Measurements from ENCODE around the gene SLC26A9. TPM values are rescaled to one million over a fixed set of nuclear protein-coding genes. Genes with fewer than 3 reads are reported as not detected.
A peak's percentile ranks its signal among the peaks of the same experiment; 100 is the strongest.

SLC26A9 gene
- total and polyA plus RNA-seq, 2 experiments from 2014 or later: not detected

DNA sequence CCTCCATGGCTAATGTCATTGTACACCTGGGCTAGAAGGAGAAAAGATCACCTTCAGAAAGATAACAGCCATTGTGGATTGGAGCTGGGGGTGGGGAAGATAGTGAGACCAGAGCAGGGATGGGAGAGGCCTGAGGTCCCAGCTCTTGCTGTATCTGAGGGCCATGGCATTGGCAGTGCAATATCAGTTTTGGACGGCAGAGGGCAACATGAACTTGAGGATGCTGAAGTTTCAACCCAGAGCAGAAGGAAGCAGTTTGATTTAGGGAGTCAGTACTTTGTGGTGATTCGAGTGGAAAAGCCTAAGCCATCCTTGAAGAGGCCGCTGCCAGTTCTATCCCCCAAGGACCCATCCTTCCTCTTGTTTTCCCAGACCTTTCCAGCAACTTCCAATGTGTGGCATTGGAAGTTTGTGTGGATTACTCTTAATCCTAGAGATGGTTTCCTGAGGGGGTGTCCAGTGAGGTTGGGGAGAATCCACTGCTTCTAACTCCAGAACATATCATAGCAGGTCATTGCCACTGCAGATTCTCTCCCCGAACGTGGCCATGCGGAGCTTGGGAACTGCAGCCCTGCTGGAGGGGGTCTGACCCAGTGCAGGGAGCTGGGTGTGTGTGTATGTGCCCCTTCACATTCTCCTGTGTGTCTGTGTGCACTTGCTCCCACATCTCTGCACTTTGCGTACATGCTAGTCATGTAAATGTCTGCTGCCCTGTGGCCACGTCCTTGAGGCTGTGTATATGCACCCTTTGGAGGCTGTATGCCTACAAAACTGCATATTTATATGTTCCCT lies 24.1 kb downstream of the SLC26A9 start:
- Mint-ChIP-seq H3K36me3 (ENCODE audit: low read depth) (no peaks in the 10 kb centered on the region), H3K9me3 (no peaks in the 10 kb centered on the region), H3K27me3 (ENCODE audit: insufficient read depth, low read depth, poor library complexity) (peaks cover 11% of the 10 kb centered on the region), H3K4me1 (peaks cover 10% of the 10 kb centered on the region), H3K4me3 (no peak overlapping the region), H3K27ac (no peak overlapping the region)
- H3K4me3 ChIP-seq: no peak overlapping the region
- DNase-seq (ENCODE audit: low spot score) (peak; percentile 90), ATAC-seq (peak; percentile 95)
- H2AFZ ChIP-seq: peak overlapping the region; percentile 54; the same call in 1 of the 2 replicates
- no peaks in the 10 kb centered on the region for H3K4me1 ChIP-seq (ENCODE audit: insufficient read depth)
- no peaks in the 10 kb centered on the region for H3K9me2 ChIP-seq (ENCODE audit: insufficient read depth)
- no peaks in the 10 kb centered on the region for H3K36me3 ChIP-seq (ENCODE audit: insufficient read depth)
- no peak overlapping the region for H3K4me2 ChIP-seq
- no peaks in the 10 kb centered on the region for H3F3A ChIP-seq (replicated peaks; ENCODE audit: low read depth)
- H3K27me3 ChIP-seq (ENCODE audit: insufficient read depth): no peaks in the 10 kb centered on the region
- no peaks in the 10 kb centered on the region for H4K20me1 ChIP-seq (replicated peaks; ENCODE audit: insufficient read depth)
- no peaks in the 10 kb centered on the region for H3K79me2 ChIP-seq (replicated peaks; ENCODE audit: insufficient read depth)
- no peak overlapping the region for H3K27ac ChIP-seq (ENCODE audit: low read depth)
- TF ChIP-seq, protein P1, sequence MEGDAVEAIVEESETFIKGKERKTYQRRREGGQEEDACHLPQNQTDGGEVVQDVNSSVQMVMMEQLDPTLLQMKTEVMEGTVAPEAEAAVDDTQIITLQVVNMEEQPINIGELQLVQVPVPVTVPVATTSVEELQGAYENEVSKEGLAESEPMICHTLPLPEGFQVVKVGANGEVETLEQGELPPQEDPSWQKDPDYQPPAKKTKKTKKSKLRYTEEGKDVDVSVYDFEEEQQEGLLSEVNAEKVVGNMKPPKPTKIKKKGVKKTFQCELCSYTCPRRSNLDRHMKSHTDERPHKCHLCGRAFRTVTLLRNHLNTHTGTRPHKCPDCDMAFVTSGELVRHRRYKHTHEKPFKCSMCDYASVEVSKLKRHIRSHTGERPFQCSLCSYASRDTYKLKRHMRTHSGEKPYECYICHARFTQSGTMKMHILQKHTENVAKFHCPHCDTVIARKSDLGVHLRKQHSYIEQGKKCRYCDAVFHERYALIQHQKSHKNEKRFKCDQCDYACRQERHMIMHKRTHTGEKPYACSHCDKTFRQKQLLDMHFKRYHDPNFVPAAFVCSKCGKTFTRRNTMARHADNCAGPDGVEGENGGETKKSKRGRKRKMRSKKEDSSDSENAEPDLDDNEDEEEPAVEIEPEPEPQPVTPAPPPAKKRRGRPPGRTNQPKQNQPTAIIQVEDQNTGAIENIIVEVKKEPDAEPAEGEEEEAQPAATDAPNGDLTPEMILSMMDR (conservative IDR thresholded peaks at IDR 0.05; ENCODE audit: low read depth in 2 of 2): peak; percentile 88 to 98
- no peak for TF ChIP-seq CREB1 (CRISPR knock-in tag; IDR thresholded peaks at IDR 0.05; ENCODE audit: low read depth)

DNA sequence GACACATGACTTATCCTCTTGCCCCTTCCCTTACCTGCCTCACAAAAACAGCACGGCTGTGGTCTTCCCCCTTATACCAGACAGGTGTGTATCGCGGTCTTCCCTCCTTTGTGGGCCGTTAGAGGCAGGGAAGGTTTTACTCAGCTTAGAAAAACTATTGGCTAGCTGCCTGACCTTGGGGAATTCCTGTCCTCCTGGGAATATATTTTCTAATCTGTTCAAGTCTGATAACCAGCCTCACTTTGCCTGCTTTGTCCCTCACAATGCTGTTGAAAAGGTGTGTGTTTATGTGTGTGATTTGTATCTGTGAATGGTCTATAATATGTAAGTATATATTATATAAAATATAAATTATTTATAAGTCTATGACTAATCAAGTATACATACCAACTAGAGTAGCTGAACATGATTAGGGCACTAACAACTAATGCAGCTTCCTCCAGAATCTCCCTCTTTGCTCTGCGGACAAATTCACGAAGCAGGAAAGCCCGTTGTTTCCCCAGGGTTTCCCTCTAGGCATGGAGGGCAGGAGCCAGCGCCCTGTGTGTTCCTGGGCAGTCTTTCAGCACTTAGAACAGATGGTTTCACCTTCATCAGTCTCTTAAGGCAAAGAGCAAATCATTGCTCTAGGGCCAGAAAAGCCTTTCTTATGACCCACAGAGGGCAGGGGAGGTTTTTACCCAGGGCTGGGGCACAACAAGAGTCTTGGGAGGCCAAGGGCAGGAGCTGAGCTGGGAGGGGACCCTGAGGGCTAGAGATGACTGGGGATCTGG lies 25.6 kb downstream of the SLC26A9 start:
- Histone ChIP-seq H3K9me2 (ENCODE audit: insufficient read depth) (0 out of 2 replicates have a peak, but pooled peaks cover 3% of the 10 kb centered on the region), H3K4me2 (no peak overlapping the region), H3K4me3 (no peak overlapping the region), H3K36me3 (ENCODE audit: insufficient read depth) (no peaks in the 10 kb centered on the region), H3K27ac (ENCODE audit: low read depth) (no peak overlapping the region), H4K20me1 (replicated peaks; ENCODE audit: insufficient read depth) (no peaks in the 10 kb centered on the region), H3F3A (replicated peaks; ENCODE audit: low read depth) (no peaks in the 10 kb centered on the region), H2AFZ (no peak overlapping the region), H3K79me2 (replicated peaks; ENCODE audit: insufficient read depth) (no peaks in the 10 kb centered on the region), H3K4me1 (ENCODE audit: insufficient read depth) (no peaks in the 10 kb centered on the region), H3K27me3 (ENCODE audit: insufficient read depth) (no peaks in the 10 kb centered on the region)
- peaks cover 9% of the 10 kb centered on the region for H3K27me3 Mint-ChIP-seq (ENCODE audit: insufficient read depth, low read depth, poor library complexity)
- TF ChIP-seq, protein P2, sequence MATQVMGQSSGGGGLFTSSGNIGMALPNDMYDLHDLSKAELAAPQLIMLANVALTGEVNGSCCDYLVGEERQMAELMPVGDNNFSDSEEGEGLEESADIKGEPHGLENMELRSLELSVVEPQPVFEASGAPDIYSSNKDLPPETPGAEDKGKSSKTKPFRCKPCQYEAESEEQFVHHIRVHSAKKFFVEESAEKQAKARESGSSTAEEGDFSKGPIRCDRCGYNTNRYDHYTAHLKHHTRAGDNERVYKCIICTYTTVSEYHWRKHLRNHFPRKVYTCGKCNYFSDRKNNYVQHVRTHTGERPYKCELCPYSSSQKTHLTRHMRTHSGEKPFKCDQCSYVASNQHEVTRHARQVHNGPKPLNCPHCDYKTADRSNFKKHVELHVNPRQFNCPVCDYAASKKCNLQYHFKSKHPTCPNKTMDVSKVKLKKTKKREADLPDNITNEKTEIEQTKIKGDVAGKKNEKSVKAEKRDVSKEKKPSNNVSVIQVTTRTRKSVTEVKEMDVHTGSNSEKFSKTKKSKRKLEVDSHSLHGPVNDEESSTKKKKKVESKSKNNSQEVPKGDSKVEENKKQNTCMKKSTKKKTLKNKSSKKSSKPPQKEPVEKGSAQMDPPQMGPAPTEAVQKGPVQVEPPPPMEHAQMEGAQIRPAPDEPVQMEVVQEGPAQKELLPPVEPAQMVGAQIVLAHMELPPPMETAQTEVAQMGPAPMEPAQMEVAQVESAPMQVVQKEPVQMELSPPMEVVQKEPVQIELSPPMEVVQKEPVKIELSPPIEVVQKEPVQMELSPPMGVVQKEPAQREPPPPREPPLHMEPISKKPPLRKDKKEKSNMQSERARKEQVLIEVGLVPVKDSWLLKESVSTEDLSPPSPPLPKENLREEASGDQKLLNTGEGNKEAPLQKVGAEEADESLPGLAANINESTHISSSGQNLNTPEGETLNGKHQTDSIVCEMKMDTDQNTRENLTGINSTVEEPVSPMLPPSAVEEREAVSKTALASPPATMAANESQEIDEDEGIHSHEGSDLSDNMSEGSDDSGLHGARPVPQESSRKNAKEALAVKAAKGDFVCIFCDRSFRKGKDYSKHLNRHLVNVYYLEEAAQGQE (IDR thresholded peaks at IDR 0.05; ENCODE audit: unreplicated experiment): no peak
- no peak for TF ChIP-seq NANOG (IDR thresholded peaks at IDR 0.05; ENCODE audit: borderline replicate concordance)
- no peak for TF ChIP-seq ZNF331 (CRISPR knock-in tag; IDR thresholded peaks at IDR 0.05; ENCODE audit: low read depth)
- TF ChIP-seq EZH2 (IDR thresholded peaks at IDR 0.05; ENCODE audit: low read depth, unreplicated experiment): no peak
- TF ChIP-seq CREB1 (CRISPR knock-in tag; IDR thresholded peaks at IDR 0.05; ENCODE audit: low read depth): no peak
- TF ChIP-seq ZNF114 (CRISPR knock-in tag; IDR thresholded peaks at IDR 0.05): no peak
- H3K4me1 Mint-ChIP-seq: peaks cover 13% of the 10 kb centered on the region
- DNase-seq (ENCODE audit: low spot score): no peak
- no peak overlapping the region for H3K27ac Mint-ChIP-seq
- ATAC-seq: no peak
- no peaks in the 10 kb centered on the region for H3K9me3 Mint-ChIP-seq
- no peaks in the 10 kb centered on the region for H3K36me3 Mint-ChIP-seq (ENCODE audit: low read depth)
- no peak overlapping the region for H3K4me3 Mint-ChIP-seq

Measured in GM23338 (cell line).